HCT116 (cell line): ENCODE measurements around the gene OSGIN1. TPM values are rescaled to one million over a fixed set of nuclear protein-coding genes. Genes with fewer than 3 reads are reported as not detected.

Experiments used
- ATAC-seq: fragments of 200-7000 bp; cut with Tn5 transposase; 2 replicates; pipeline ENCODE4 v1.9.1; 2020; ENCODE audit warnings: mild to moderate bottlenecking, moderate library complexity
- BruUV-seq: library from RNA; stranded (reverse); fragments of 400-500 nt; replicated peaks from 2 replicates; lab custom pipeline; 2021; lab: Mats Ljungman, UMichigan
- CTCF ChIA-PET: fragments of 300-600 bp; sonication (Branson Sonifier 250); formaldehyde crosslinking; loops from one replicate; lab custom pipeline; 2021; ENCODE audit warnings: antibody characterized with exemption; lab: Charles Lee
- POLR2A ChIA-PET: fragments of 300-600, 350-600 bp; sonication (Branson Sonifier 250); formaldehyde crosslinking; loops from one replicate; lab custom pipeline; 2021; ENCODE audit warnings: antibody characterized with exemption; lab: Charles Lee
- RAD21 ChIA-PET, 2 experiments: fragments of 300-600 bp; sonication (Branson Sonifier 250); formaldehyde crosslinking; loops; one replicate each; lab custom pipeline; 2023; ENCODE audit warnings: low total read pairs in 2 of 2; ENCODE audit not compliant: uncharacterized antibody in 2 of 2, unreplicated experiment in 2 of 2, low non-redundant PET in 1 of 2; lab: Charles Lee
- DNase-seq: peaks from one replicate; pipeline ENCODE4 v3.0.0-alpha.2; 2010; ENCODE audit warnings: low read depth, low spot score
- H2AFZ ChIP-seq: fragments of 200-600 bp; shearing (Covaris generic), sonication (generic); 2 replicates; pipeline ENCODE4 v1.6.1; 2017; ENCODE audit warnings: low read depth, mixed run types, mixed read lengths, antibody characterized with exemption, low read length; ENCODE audit not compliant: poor library complexity, severe bottlenecking
- H3K27ac ChIP-seq: 2 replicates; pipeline ENCODE4 v1.5.1; 2012; ENCODE audit warnings: low read depth, low read length
- H3K27me3 ChIP-seq: fragments of 200-600 bp; sonication (generic); 2 replicates; pipeline ENCODE4 v1.6.1; 2016; ENCODE audit warnings: mixed run types, low read length, mixed read lengths; ENCODE audit not compliant: insufficient read depth
- H3K36me3 ChIP-seq, 2 experiments: fragments of 200-500 bp in 1 of 2; fragments of 200-600 bp in 1 of 2; sonication (Bioruptor generic) in 1 of 2; sonication (generic) in 1 of 2; 2 replicates each; pipeline versions ENCODE4 v1.5.1 to v1.6.1; 2014 to 2016; ENCODE audit warnings: low read length in 2 of 2, inconsistent platforms in 1 of 2, mixed read lengths in 1 of 2, mixed run types in 1 of 2; ENCODE audit not compliant: insufficient read depth in 2 of 2, control insufficient read depth in 1 of 2
- H3K4me1 ChIP-seq, 2 experiments: fragments of 200-600 bp in 1 of 2; sonication (generic) in 1 of 2; 2 replicates each; pipeline versions ENCODE4 v1.5.1 to v1.6.1; 2012 to 2017; ENCODE audit warnings: low read length in 2 of 2, inconsistent platforms in 1 of 2, mild to moderate bottlenecking in 1 of 2, mixed read lengths in 1 of 2, mixed run types in 1 of 2, moderate library complexity in 1 of 2; ENCODE audit not compliant: insufficient read depth in 2 of 2, control insufficient read depth in 1 of 2
- H3K4me2 ChIP-seq: fragments of 200-600 bp; sonication (generic); 2 replicates; pipeline ENCODE4 v1.6.1; 2017; ENCODE audit warnings: mixed run types, low read length, mixed read lengths
- H3K4me3 ChIP-seq, 2 experiments: fragments of 200-600 bp in 1 of 2; sonication (generic) in 1 of 2; replicated peaks in 1 of 2; 2 replicates each; pipeline ENCODE4 v1.5.1; 2011 to 2016; ENCODE audit warnings: low read length in 2 of 2, control low read depth in 1 of 2, low read depth in 1 of 2, mild to moderate bottlenecking in 1 of 2, mixed read lengths in 1 of 2, mixed run types in 1 of 2
- H3K79me2 ChIP-seq: fragments of 200-600 bp; sonication (generic); 2 replicates; pipeline ENCODE4 v1.6.1; 2017; ENCODE audit warnings: mild to moderate bottlenecking, mixed run types, low read length, moderate library complexity, mixed read lengths; ENCODE audit not compliant: insufficient read depth
- H3K9ac ChIP-seq: fragments of 200-600 bp; sonication (generic); 2 replicates; pipeline ENCODE4 v1.6.1; 2016; ENCODE audit warnings: low read length, mixed read lengths
- H3K9me2 ChIP-seq: fragments of 200-600 bp; sonication (generic), shearing (Covaris generic); 2 replicates; pipeline ENCODE4 v1.6.1; 2017; ENCODE audit warnings: mixed run types, mild to moderate bottlenecking, moderate library complexity; ENCODE audit not compliant: insufficient read depth
- H3K9me3 ChIP-seq, 2 experiments: fragments of 200-500 bp in 1 of 2; fragments of 200-600 bp in 1 of 2; sonication (Bioruptor generic) in 1 of 2; sonication (generic) in 1 of 2; 2 replicates each; pipeline ENCODE4 v1.6.1; 2014 to 2017; ENCODE audit warnings: low read length in 2 of 2, mixed read lengths in 2 of 2, inconsistent platforms in 1 of 2, low read depth in 1 of 2, mild to moderate bottlenecking in 1 of 2, mixed run types in 1 of 2, moderate library complexity in 1 of 2; ENCODE audit not compliant: control insufficient read depth in 1 of 2, insufficient read depth in 1 of 2
- H4K20me1 ChIP-seq: fragments of 200-600 bp; sonication (generic), shearing (Covaris generic); 2 replicates; pipeline ENCODE4 v1.6.1; 2017; ENCODE audit warnings: mixed run types, mild to moderate bottlenecking, moderate library complexity; ENCODE audit not compliant: insufficient read depth
- ATF3 ChIP-seq: IDR thresholded peaks from 2 replicates; pipeline ENCODE4 v1.6.1; 2012
- CBX3 ChIP-seq: IDR thresholded peaks from 2 replicates; pipeline ENCODE4 v1.6.1; 2012; ENCODE audit warnings: low read depth
- CEBPB ChIP-seq: IDR thresholded peaks from 2 replicates; pipeline ENCODE4 v1.6.1; 2012; ENCODE audit warnings: low read depth
- EGR1 ChIP-seq: IDR thresholded peaks from 2 replicates; pipeline ENCODE4 v1.6.1; 2012; ENCODE audit warnings: low read depth
- EZH2 ChIP-seq: fragments of 200-600 bp; sonication (generic); IDR thresholded peaks from 2 replicates; pipeline ENCODE4 v1.6.1; 2017; ENCODE audit warnings: antibody characterized with exemption, mixed run types
- EZH2phosphoT487 ChIP-seq: fragments of 200-600 bp; IDR thresholded peaks from 2 replicates; pipeline ENCODE4 v1.6.1; 2018; ENCODE audit warnings: antibody characterized with exemption, borderline replicate concordance
- FOSL1 ChIP-seq: IDR thresholded peaks from 2 replicates; pipeline ENCODE4 v1.6.1; 2012; ENCODE audit warnings: low read depth
- JUND ChIP-seq: IDR thresholded peaks from 2 replicates; pipeline ENCODE4 v1.6.1; 2012
- POLR2A ChIP-seq: IDR thresholded peaks from 2 replicates; pipeline ENCODE4 v1.7.0; 2011; ENCODE audit warnings: borderline replicate concordance; ENCODE audit not compliant: insufficient read depth, insufficient read length; ENCODE audit errors: extremely low read depth
- POLR2AphosphoS5 ChIP-seq: IDR thresholded peaks from 2 replicates; pipeline ENCODE4 v1.6.1; 2011; ENCODE audit warnings: mild to moderate bottlenecking, low read depth, low read length, moderate library complexity
- RAD21 ChIP-seq: IDR thresholded peaks from 2 replicates; pipeline ENCODE4 v1.6.1; 2012; ENCODE audit warnings: low read depth, mild to moderate bottlenecking
- SRF ChIP-seq: IDR thresholded peaks from 2 replicates; pipeline ENCODE4 v1.6.1; 2012; ENCODE audit warnings: low read depth
- YY1 ChIP-seq: IDR thresholded peaks from 2 replicates; pipeline ENCODE4 v1.6.1; 2011; ENCODE audit warnings: low read length, low read depth, moderate library complexity, mild to moderate bottlenecking; ENCODE audit not compliant: insufficient replicate concordance; ENCODE audit errors: extremely low read depth
- ZFX ChIP-seq: fragments of 450-650 bp; IDR thresholded peaks from 2 replicates; pipeline ENCODE4 v1.6.1; 2017
- ZNF274 ChIP-seq: fragments of 200-500 bp; sonication (Bioruptor generic); IDR thresholded peaks from 2 replicates; pipeline ENCODE4 v1.6.1; 2014; ENCODE audit warnings: mild to moderate bottlenecking, low read depth, low read length, inconsistent platforms
- intact Hi-C: fragments of 100-400 bp; cut with micrococcal nuclease; formaldehyde crosslinking; loops from 2 replicates; pipeline ENCODE4 v1.10.0; 2022
- total RNA-seq: library from RNA; stranded (reverse); gene quantifications from one replicate; pipeline ENCODE4 v1.2.1, GENCODE V29; 2021; ENCODE audit not compliant: unreplicated experiment
- TF ChIP-seq, protein P1 (sequence below): IDR thresholded peaks from 2 replicates; pipeline ENCODE4 v1.6.1; 2012
- TF ChIP-seq, protein P2 (sequence below), 3 experiments: fragments of 200-600 bp in 1 of 3; sonication (generic) in 1 of 3; IDR thresholded peaks in 2 of 3; conservative IDR thresholded peaks in 1 of 3; 2 replicates each; pipeline ENCODE4 v1.5.1; 2012 to 2017; ENCODE audit warnings: low read depth in 2 of 3, low read length in 2 of 3, antibody characterized with exemption in 1 of 3, borderline replicate concordance in 1 of 3, control low read depth in 1 of 3, mild to moderate bottlenecking in 1 of 3, mixed read lengths in 1 of 3, mixed run types in 1 of 3, moderate library complexity in 1 of 3; ENCODE audit not compliant: insufficient read depth in 1 of 3

Gene OSGIN1
- total RNA-seq, 1 experiment from 2014 or later = 19.8 TPM

GRCh38 chr16:83951544-83951943 lies 1.5 kb upstream of the OSGIN1 start:
- no peak for DNase-seq

More at GRCh38 chr16:83951544-83951943, 1.5 kb upstream of the OSGIN1 start:
- H4K20me1 ChIP-seq = no peaks in the 10 kb centered on the region
- no peaks in the 10 kb centered on the region; the same call in 1 of the 2 replicates for H3K79me2 ChIP-seq
- no peak overlapping the region for H3K27ac ChIP-seq
- no peaks in the 10 kb centered on the region for H3K27me3 ChIP-seq
- POLR2A ChIA-PET = no interaction called here
- ATAC-seq = no peak
- H2AFZ ChIP-seq = no peak overlapping the region
- H3K9ac ChIP-seq = no peak overlapping the region
- H3K4me3 ChIP-seq = no peak overlapping the region
- intact Hi-C loops = loop anchor here (5.0 to 10.0 kb wide), 2 partner anchors 124 to 553 kb away; partner anchors contain the start of gene MEAK7
- no peak overlapping the region for H3K4me2 ChIP-seq
- BruUV-seq = no TSS peak
- H3K4me1 ChIP-seq = peaks cover 20 to 31% of the 10 kb centered on the region in 2 experiments
- H3K9me3 ChIP-seq = no peaks in the 10 kb centered on the region
- CTCF ChIA-PET = no interaction called here
- H3K9me2 ChIP-seq = no peaks in the 10 kb centered on the region
- no peak for TF ChIP-seq EGR1
- TF ChIP-seq ZNF274 = no peak
- TF ChIP-seq, protein P1, sequence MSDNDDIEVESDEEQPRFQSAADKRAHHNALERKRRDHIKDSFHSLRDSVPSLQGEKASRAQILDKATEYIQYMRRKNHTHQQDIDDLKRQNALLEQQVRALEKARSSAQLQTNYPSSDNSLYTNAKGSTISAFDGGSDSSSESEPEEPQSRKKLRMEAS = no peak
- TF ChIP-seq CEBPB = no peak
- no peak for TF ChIP-seq FOSL1
- TF ChIP-seq, protein P2, sequence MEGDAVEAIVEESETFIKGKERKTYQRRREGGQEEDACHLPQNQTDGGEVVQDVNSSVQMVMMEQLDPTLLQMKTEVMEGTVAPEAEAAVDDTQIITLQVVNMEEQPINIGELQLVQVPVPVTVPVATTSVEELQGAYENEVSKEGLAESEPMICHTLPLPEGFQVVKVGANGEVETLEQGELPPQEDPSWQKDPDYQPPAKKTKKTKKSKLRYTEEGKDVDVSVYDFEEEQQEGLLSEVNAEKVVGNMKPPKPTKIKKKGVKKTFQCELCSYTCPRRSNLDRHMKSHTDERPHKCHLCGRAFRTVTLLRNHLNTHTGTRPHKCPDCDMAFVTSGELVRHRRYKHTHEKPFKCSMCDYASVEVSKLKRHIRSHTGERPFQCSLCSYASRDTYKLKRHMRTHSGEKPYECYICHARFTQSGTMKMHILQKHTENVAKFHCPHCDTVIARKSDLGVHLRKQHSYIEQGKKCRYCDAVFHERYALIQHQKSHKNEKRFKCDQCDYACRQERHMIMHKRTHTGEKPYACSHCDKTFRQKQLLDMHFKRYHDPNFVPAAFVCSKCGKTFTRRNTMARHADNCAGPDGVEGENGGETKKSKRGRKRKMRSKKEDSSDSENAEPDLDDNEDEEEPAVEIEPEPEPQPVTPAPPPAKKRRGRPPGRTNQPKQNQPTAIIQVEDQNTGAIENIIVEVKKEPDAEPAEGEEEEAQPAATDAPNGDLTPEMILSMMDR (IDR thresholded peaks at IDR 0.05 in 2 of 3, conservative IDR thresholded peaks at IDR 0.05 in 1 of 3; ENCODE audit: borderline replicate concordance in 1 of 3, insufficient read depth in 1 of 3, low read depth in 2 of 3, low read length in 2 of 3) = no peak
- no peak for TF ChIP-seq EZH2
- TF ChIP-seq ZFX = no peak
- no peak for TF ChIP-seq ATF3
- no peak for TF ChIP-seq SRF
- TF ChIP-seq CBX3 = no peak
- no peak for TF ChIP-seq EZH2phosphoT487
- TF ChIP-seq POLR2A = no peak
- TF ChIP-seq JUND = no peak
- no peak for TF ChIP-seq RAD21
- TF ChIP-seq POLR2AphosphoS5 = no peak
- no peak for TF ChIP-seq YY1
- no peaks in the 10 kb centered on the region for H3K36me3 ChIP-seq
- RAD21 ChIA-PET = no interaction called here
